NCI-H2107 (cell line): ENCODE results near the gene RIPK1.

Source experiments
- DNase-seq: peaks from one replicate; lab custom pipeline; 2025; lab: John Stamatoyannopoulos, UW

The RIPK1 gene

DNA sequence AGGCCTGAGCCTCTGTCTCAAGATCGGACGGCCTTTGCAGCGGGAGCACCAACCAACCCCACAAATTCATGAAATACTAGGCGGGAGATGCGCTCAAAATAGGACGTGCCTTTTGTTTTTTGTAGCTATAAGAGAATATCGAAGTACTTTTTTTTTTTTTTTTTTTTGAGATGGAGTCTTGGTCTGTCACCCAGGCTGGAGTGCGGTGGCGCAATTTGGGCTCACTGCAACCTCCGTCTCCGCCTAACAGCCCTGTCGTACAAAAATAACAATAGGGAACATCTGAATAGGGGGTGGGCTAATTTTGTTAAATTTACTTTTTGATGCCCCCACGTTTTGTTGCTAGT lies 94.9 kb downstream of the RIPK1 start:
- DNase-seq: no peak

DNA sequence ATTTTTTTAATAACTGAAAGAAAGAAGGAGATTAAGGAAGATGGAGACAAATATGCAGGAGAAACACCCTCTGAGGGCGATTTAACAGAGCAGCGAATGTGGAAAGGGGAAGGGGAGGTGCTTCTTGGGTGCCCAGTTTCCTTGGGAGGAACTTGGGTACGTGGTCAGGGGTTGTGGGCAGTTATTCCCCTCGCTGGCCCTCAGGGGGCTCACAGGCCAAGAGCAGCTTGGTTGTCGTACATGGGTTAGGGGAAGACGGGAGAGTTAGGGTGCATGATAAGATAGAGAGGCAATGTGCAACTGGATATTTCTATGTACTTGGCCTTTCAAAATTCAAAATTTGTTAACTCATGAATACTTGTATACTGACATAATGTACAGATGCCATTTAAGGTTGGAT lies 96.1 kb downstream of the RIPK1 start:
- no peak for DNase-seq
